Activated CD8-positive, alpha-beta T cell treated with anti-CD3 and anti-CD28 coated beads for 36 hours (primary cell): ENCODE data around the gene TSPAN5. TPM values are rescaled to one million over a fixed set of nuclear protein-coding genes. Genes with fewer than 3 reads are reported as not detected.

ENCODE experiments used
- ATAC-seq: fragments of 200-7000 bp; cut with Tn5 transposase; one replicate; pipeline ENCODE4 v1.10.0; 2021; ENCODE audit warnings: mild to moderate bottlenecking, moderate library complexity
- CTCF ChIA-PET: fragments of 350-600 bp; sonication (Branson Sonifier 250); formaldehyde crosslinking; loops from one replicate; lab custom pipeline; 2021; ENCODE audit warnings: antibody characterized with exemption; lab: Charles Lee
- POLR2A ChIA-PET: fragments of 350-600 bp; sonication (Branson Sonifier 250); formaldehyde crosslinking; loops from one replicate; lab custom pipeline; 2021; ENCODE audit warnings: antibody characterized with exemption; lab: Charles Lee
- DNase-seq: peaks from one replicate; pipeline ENCODE4 v3.0.0-alpha.2; 2020
- H3K27ac Mint-ChIP-seq: one replicate; pipeline ENCODE4 v1.8.0; 2021; ENCODE audit warnings: mild to moderate bottlenecking, mixed read lengths
- H3K27me3 Mint-ChIP-seq: one replicate; pipeline ENCODE4 v1.8.0; 2021; ENCODE audit warnings: mixed read lengths
- H3K36me3 Mint-ChIP-seq: one replicate; pipeline ENCODE4 v1.8.0; 2021; ENCODE audit warnings: low read depth, mixed read lengths
- H3K4me1 Mint-ChIP-seq: one replicate; pipeline ENCODE4 v1.8.0; 2021; ENCODE audit warnings: low read depth, mixed read lengths
- H3K4me3 Mint-ChIP-seq: one replicate; pipeline ENCODE4 v1.8.0; 2021; ENCODE audit warnings: mild to moderate bottlenecking, moderate library complexity, mixed read lengths
- H3K9me3 Mint-ChIP-seq: one replicate; pipeline ENCODE4 v1.8.0; 2021; ENCODE audit warnings: mixed read lengths
- intact Hi-C: fragments of 100-400 bp; cut with micrococcal nuclease; formaldehyde crosslinking; loops from one replicate; pipeline ENCODE4 v1.10.0; 2022
- total RNA-seq, 2 experiments: library from RNA; stranded (reverse); gene quantifications; one replicate each; pipeline ENCODE4 v1.2.3, GENCODE V29; 2021
- TF ChIP-seq, protein P1 (sequence below): fragments of 200-600 bp; IDR thresholded peaks from one replicate; pipeline ENCODE4 v1.8.0; 2022; ENCODE audit warnings: antibody characterized with exemption, mild to moderate bottlenecking

The TSPAN5 gene
- total RNA-seq, 2 experiments from 2014 or later: 18.5 to 21.9 TPM

- TF ChIP-seq, protein P1, sequence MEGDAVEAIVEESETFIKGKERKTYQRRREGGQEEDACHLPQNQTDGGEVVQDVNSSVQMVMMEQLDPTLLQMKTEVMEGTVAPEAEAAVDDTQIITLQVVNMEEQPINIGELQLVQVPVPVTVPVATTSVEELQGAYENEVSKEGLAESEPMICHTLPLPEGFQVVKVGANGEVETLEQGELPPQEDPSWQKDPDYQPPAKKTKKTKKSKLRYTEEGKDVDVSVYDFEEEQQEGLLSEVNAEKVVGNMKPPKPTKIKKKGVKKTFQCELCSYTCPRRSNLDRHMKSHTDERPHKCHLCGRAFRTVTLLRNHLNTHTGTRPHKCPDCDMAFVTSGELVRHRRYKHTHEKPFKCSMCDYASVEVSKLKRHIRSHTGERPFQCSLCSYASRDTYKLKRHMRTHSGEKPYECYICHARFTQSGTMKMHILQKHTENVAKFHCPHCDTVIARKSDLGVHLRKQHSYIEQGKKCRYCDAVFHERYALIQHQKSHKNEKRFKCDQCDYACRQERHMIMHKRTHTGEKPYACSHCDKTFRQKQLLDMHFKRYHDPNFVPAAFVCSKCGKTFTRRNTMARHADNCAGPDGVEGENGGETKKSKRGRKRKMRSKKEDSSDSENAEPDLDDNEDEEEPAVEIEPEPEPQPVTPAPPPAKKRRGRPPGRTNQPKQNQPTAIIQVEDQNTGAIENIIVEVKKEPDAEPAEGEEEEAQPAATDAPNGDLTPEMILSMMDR: no peak
- H3K27ac Mint-ChIP-seq: no peak overlapping the region
- POLR2A ChIA-PET: no interaction called here
- H3K4me1 Mint-ChIP-seq: peaks cover 35% of the 10 kb centered on the region
- CTCF ChIA-PET: no interaction called here
- H3K36me3 Mint-ChIP-seq: peaks cover 7% of the 10 kb centered on the region
- DNase-seq (no peak), ATAC-seq (no peak)
- no peak overlapping the region for H3K4me3 Mint-ChIP-seq
- H3K9me3 Mint-ChIP-seq: no peaks in the 10 kb centered on the region
- intact Hi-C loops: no loop called here
- H3K27me3 Mint-ChIP-seq: no peaks in the 10 kb centered on the region
Measured at GRCh38 chr4:98567611-98568010, 90.8 kb downstream of the TSPAN5 start.

DNA sequence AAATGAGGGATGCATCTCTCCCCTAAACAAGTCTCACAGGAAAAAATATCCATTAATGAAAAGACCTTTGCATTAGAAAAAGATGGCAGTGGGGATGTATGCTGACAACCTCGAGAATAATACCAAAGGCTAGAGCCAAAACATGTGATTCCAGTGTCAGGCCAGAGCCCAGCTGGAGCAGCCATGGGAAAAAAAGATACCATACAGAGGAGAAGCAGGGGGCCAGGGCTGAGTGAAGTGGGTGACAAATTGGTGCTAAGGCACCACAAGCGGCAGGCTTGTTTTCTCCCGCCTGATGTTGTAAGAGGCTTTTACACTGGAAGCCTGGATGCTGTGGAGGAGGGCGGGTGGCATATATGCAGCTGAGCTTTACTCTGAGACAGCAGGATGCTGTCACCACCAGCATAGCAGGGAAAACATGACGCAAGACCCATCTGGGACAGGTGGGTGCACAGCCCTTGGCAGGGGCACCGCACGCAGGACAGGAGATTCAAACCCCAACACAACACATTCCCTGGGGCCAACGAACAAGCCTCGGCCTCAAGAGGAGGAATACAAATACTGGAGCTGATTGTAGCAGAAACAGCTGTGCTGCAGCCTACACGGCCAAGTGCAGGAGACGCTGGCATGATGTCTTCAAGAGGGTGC lies 91.9 kb downstream of the TSPAN5 start:
- H3K4me1 Mint-ChIP-seq: peaks cover 32% of the 10 kb centered on the region
- H3K9me3 Mint-ChIP-seq: no peaks in the 10 kb centered on the region
- ChIA-PET CTCF (interaction anchor here (3.1 kb wide), 1 partner anchor 13 kb away, joined by 9 read pairs; no protein-coding TSS in a partner anchor), POLR2A (interaction anchor here (0.6 kb wide), 1 partner anchor 1598 kb away, joined by 3 read pairs; no protein-coding TSS in a partner anchor)
- H3K36me3 Mint-ChIP-seq: peaks cover 7% of the 10 kb centered on the region
- intact Hi-C loops: no loop called here
- TF ChIP-seq, protein P1: no peak
- H3K4me3 Mint-ChIP-seq: no peak overlapping the region
- DNase-seq (no peak), ATAC-seq (no peak)
- no peaks in the 10 kb centered on the region for H3K27me3 Mint-ChIP-seq
- no peak overlapping the region for H3K27ac Mint-ChIP-seq

- intact Hi-C loops: no loop called here
- ATAC-seq (no peak), DNase-seq (no peak)
- ChIA-PET POLR2A (interaction anchor here (0.6 kb wide), 2 partner anchors 321 to 1599 kb away, joined by 3 to 4 read pairs; no protein-coding TSS in a partner anchor), CTCF (interaction anchor here (3.1 kb wide), 1 partner anchor 12 kb away, joined by 9 read pairs; no protein-coding TSS in a partner anchor)
- H3K9me3 Mint-ChIP-seq: no peaks in the 10 kb centered on the region
- TF ChIP-seq, protein P1: no peak
- peaks cover 25% of the 10 kb centered on the region for H3K4me1 Mint-ChIP-seq
- H3K27ac Mint-ChIP-seq: no peak overlapping the region
- H3K27me3 Mint-ChIP-seq: no peaks in the 10 kb centered on the region
- H3K36me3 Mint-ChIP-seq: peaks cover 5% of the 10 kb centered on the region
- H3K4me3 Mint-ChIP-seq: no peak overlapping the region
Measured at GRCh38 chr4:98565681-98566301, 92.6 kb downstream of the TSPAN5 start.

DNA sequence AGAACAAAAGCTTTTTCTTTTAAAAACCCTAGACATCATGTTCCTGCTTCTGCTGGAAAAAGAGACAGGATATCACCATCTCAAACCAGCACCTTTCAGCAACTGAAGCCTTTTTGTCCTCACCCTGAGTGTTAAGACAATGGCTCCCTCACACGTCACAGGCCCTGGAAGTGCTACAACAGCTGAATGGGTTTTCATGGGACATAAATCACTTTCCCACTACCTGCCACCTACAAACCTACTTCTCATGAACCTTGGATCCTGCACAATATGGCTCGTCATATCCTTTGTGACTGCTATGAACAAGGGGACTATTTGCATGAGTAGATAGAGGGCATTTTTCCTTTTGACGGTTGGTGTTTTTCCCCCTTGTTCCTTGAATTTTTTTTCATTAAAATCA lies 93.6 kb downstream of the TSPAN5 start:
- POLR2A ChIA-PET: interaction anchor here (0.7 kb wide), 1 partner anchor 125 kb away, joined by 3 read pairs; no protein-coding TSS in a partner anchor
- H3K9me3 Mint-ChIP-seq: no peaks in the 10 kb centered on the region

More for the DNA sequence above, 93.6 kb downstream of the TSPAN5 start:
- peaks cover 2% of the 10 kb centered on the region for H3K36me3 Mint-ChIP-seq
- intact Hi-C loops: no loop called here
- CTCF ChIA-PET: interaction anchor here (1.0 to 3.1 kb wide), 2 partner anchors 11 to 97 kb away, joined by 5 to 9 read pairs; no protein-coding TSS in a partner anchor
- no peak overlapping the region for H3K4me3 Mint-ChIP-seq
- no peak overlapping the region for H3K27ac Mint-ChIP-seq
- DNase-seq (no peak), ATAC-seq (no peak)
- no peaks in the 10 kb centered on the region for H3K27me3 Mint-ChIP-seq
- TF ChIP-seq, protein P1: no peak
- H3K4me1 Mint-ChIP-seq: peaks cover 17% of the 10 kb centered on the region
